ENCODE data around the gene FAM120B.

- TF ChIP-seq POLR2A (IDR thresholded peaks at IDR 0.05; ENCODE audit: low read length) (no peak), GATA1 (IDR thresholded peaks at IDR 0.05; ENCODE audit: low read depth, low read length) (no peak)
Observed at GRCh38 chr6:170305805-170306323, 694 bp upstream of the FAM120B start.
